Vagina (tissue), 2 donors: Measurements from ENCODE around the gene KCNK2. TPM values are rescaled to one million over a fixed set of nuclear protein-coding genes. Genes with fewer than 3 reads are reported as not detected.

Source experiments
- DNase-seq, 2 donors: peaks; one replicate each; pipeline ENCODE4 v3.0.0-alpha.2; 2017; ENCODE audit errors: extremely low spot score in 2 of 2
- H3K27ac ChIP-seq: fragments of 200-600 bp; sonication (generic); one replicate; pipeline ENCODE4 v1.5.1; 2019
- H3K27me3 ChIP-seq: fragments of 200-600 bp; sonication (generic); one replicate; pipeline ENCODE4 v1.5.1; 2019
- H3K36me3 ChIP-seq, 2 donors: fragments of 200-600 bp; sonication (generic); one replicate each; pipeline ENCODE4 v1.5.1; 2017 to 2019
- H3K4me1 ChIP-seq: fragments of 200-600 bp; sonication (generic); one replicate; pipeline ENCODE4 v1.5.1; 2019
- H3K4me3 ChIP-seq, 2 donors: fragments of 200-600 bp; sonication (generic); 1 replicate in 1 of 2; 2 replicates in 1 of 2; pipeline ENCODE4 v1.5.1; 2016 to 2019
- H3K9me3 ChIP-seq: fragments of 200-600 bp; sonication (generic); one replicate; pipeline ENCODE4 v1.5.1; 2019
- POLR2A ChIP-seq, 2 donors: fragments of 450-650 bp; IDR thresholded peaks; one replicate each; pipeline ENCODE4 v1.6.1; 2017; ENCODE audit warnings: antibody characterized with exemption in 2 of 2, mild to moderate bottlenecking in 2 of 2, moderate library complexity in 2 of 2
- POLR2AphosphoS5 ChIP-seq, 2 donors: sonication (generic); formaldehyde crosslinking; IDR thresholded peaks; one replicate each; pipeline ENCODE4 v1.9.0; 2017; ENCODE audit warnings: antibody characterized with exemption in 2 of 2, mild to moderate bottlenecking in 2 of 2, low read depth in 1 of 2; ENCODE audit not compliant: insufficient read depth in 1 of 2
- intact Hi-C: fragments of 100-400 bp; cut with DNase I; formaldehyde crosslinking; loops from one replicate; pipeline ENCODE4 v1.15.1; 2023
- total RNA-seq: library from RNA; depleted of rRNA; stranded (reverse); fragments of >200 nt; gene quantifications from one replicate; pipeline ENCODE4 v1.2.3, GENCODE V29; 2016
- TF ChIP-seq, protein P1 (sequence below), 3 experiments: fragments of 450-650 bp in 2 of 3; fragments of 200-600 bp in 1 of 3; sonication (generic) in 1 of 3; IDR thresholded peaks; one replicate each; pipeline ENCODE4 v1.5.1; 2017 to 2019; ENCODE audit warnings: antibody characterized with exemption in 3 of 3, mild to moderate bottlenecking in 2 of 3, moderate library complexity in 2 of 3

Gene KCNK2
- total RNA-seq, 1 donor from 2014 or later = 2.5 TPM

- H3K4me1 ChIP-seq = no peaks in the 10 kb centered on the region
- DNase-seq = no peak
- no peaks in the 10 kb centered on the region for H3K27me3 ChIP-seq
- intact Hi-C loops = no loop called here
- no peak overlapping the region for H3K27ac ChIP-seq
- no peak overlapping the region for H3K4me3 ChIP-seq
- H3K9me3 ChIP-seq = no peaks in the 10 kb centered on the region
- TF ChIP-seq, protein P1, sequence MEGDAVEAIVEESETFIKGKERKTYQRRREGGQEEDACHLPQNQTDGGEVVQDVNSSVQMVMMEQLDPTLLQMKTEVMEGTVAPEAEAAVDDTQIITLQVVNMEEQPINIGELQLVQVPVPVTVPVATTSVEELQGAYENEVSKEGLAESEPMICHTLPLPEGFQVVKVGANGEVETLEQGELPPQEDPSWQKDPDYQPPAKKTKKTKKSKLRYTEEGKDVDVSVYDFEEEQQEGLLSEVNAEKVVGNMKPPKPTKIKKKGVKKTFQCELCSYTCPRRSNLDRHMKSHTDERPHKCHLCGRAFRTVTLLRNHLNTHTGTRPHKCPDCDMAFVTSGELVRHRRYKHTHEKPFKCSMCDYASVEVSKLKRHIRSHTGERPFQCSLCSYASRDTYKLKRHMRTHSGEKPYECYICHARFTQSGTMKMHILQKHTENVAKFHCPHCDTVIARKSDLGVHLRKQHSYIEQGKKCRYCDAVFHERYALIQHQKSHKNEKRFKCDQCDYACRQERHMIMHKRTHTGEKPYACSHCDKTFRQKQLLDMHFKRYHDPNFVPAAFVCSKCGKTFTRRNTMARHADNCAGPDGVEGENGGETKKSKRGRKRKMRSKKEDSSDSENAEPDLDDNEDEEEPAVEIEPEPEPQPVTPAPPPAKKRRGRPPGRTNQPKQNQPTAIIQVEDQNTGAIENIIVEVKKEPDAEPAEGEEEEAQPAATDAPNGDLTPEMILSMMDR (IDR thresholded peaks at IDR 0.05) = no peak
- H3K36me3 ChIP-seq = no peaks in the 10 kb centered on the region
Measured at GRCh38 chr1:215109171-215109570, 26.6 kb downstream of the KCNK2 start.

GRCh38 chr1:215111916-215112315 lies 29.4 kb downstream of the KCNK2 start:
- Histone ChIP-seq H3K36me3 (no peaks in the 10 kb centered on the region), H3K9me3 (no peaks in the 10 kb centered on the region), H3K4me3 (no peak overlapping the region), H3K27me3 (no peaks in the 10 kb centered on the region), H3K4me1 (no peaks in the 10 kb centered on the region), H3K27ac (no peak overlapping the region)
- TF ChIP-seq POLR2AphosphoS5 (IDR thresholded peaks at IDR 0.05; ENCODE audit: insufficient read depth in 1 of 2, low read depth in 1 of 2) (no peak), POLR2A (IDR thresholded peaks at IDR 0.05) (no peak)
- TF ChIP-seq, protein P1 (IDR thresholded peaks at IDR 0.05) = no peak
- no peak for DNase-seq
- intact Hi-C loops = no loop called here

DNA sequence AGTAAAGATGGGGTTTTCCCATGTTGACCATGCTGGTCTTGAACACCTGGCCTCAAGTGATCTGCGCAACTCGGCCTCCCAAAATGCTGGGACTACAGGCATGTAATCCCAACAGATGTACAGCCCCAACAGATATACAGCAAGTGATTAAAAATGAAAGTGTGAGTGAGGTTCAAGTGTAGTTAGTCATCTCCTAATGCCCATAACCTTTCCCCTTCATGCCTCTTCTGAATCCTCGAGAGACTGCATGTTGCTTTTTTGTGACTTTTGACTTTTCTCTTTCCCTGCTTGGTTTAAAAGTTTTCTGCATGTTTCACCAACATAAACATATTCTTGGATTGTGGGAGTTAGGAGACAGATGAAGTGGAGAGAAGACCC lies 31.2 kb downstream of the KCNK2 start:
- TF ChIP-seq POLR2AphosphoS5 (IDR thresholded peaks at IDR 0.05; ENCODE audit: insufficient read depth in 1 of 2, low read depth in 1 of 2) (no peak), POLR2A (IDR thresholded peaks at IDR 0.05) (no peak)
- TF ChIP-seq, protein P1 (IDR thresholded peaks at IDR 0.05) = no peak
- Histone ChIP-seq H3K4me3 (no peak overlapping the region), H3K4me1 (no peaks in the 10 kb centered on the region), H3K36me3 (no peaks in the 10 kb centered on the region), H3K27me3 (no peaks in the 10 kb centered on the region), H3K9me3 (no peaks in the 10 kb centered on the region), H3K27ac (no peak overlapping the region)
- intact Hi-C loops = no loop called here
- DNase-seq = no peak

DNA sequence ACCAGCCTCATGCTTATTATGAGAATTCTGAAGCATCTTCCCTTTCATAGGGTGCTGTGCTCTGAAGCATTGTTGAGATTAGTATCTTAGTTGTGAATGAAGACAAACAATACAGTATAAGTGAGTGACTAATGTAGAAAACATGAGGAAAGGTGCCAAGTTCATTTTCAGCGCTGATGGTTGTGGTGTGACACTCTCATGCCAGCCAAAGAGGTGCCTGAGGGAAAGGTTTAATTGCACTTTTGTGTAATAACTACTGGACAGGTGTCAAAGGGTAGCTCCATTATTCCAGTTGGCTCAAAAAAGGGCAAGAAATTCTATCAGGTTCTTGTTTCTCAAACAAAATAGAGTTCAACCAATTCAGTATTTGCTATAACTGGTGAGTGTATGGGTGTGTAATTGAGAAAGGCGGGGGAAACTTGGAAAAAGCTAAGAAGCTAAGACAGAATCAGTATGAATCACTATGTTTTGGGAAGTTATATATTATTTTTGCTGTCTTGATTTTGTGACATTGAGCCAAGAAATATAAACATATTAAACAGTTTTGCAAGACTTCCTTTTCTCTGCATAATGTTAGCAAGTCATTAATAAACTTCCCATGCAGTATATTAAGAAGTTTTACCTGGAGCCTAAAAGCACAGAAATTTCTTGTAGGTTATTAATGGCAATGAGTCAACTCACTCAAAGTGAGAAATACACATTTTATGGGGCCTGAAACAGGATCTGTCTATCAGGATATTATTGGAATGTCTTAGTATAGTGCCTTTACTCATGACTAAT lies 31.8 kb downstream of the KCNK2 start:
- H3K4me3 ChIP-seq = no peak overlapping the region
- no peaks in the 10 kb centered on the region for H3K4me1 ChIP-seq
- intact Hi-C loops = no loop called here
- no peak overlapping the region for H3K27ac ChIP-seq
- no peak for DNase-seq
- TF ChIP-seq POLR2AphosphoS5 (IDR thresholded peaks at IDR 0.05; ENCODE audit: insufficient read depth in 1 of 2, low read depth in 1 of 2) = no peak
- TF ChIP-seq, protein P1 (IDR thresholded peaks at IDR 0.05) = no peak
- no peak for TF ChIP-seq POLR2A (IDR thresholded peaks at IDR 0.05)
- no peaks in the 10 kb centered on the region for H3K27me3 ChIP-seq
- H3K36me3 ChIP-seq = no peaks in the 10 kb centered on the region
- H3K9me3 ChIP-seq = no peaks in the 10 kb centered on the region

DNA sequence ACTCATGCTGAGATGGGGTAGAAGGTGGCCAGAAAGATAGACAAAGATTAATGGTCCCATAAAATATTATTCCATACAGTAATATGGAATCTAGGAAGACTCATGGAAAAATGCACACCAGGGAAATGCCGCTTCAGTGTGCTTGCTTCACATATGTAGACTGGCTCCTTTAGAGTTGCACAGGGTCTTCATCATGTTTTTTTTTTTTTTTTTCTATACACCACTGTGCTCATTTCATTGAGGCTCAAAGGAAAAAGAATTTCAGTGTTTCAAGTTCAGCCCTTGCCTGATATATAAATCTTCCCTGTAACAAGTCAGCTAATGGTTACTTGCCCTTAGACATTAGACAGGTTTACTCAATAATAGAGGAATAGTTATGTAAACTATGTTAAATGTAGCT lies 33.2 kb downstream of the KCNK2 start:
- Histone ChIP-seq H3K9me3 (no peaks in the 10 kb centered on the region), H3K4me1 (no peaks in the 10 kb centered on the region), H3K27me3 (no peaks in the 10 kb centered on the region), H3K36me3 (no peaks in the 10 kb centered on the region), H3K27ac (no peak overlapping the region), H3K4me3 (no peak overlapping the region)
- TF ChIP-seq POLR2AphosphoS5 (IDR thresholded peaks at IDR 0.05; ENCODE audit: insufficient read depth in 1 of 2, low read depth in 1 of 2) (no peak), POLR2A (IDR thresholded peaks at IDR 0.05) (no peak)
- no peak for DNase-seq
- intact Hi-C loops = no loop called here
